GM12873 (cell line): ENCODE measurements around the gene KSR1.

Experiments
- CTCF ChIP-seq: IDR thresholded peaks from 2 replicates; pipeline ENCODE4 v1.5.1; 2012; ENCODE audit warnings: low read depth, mild to moderate bottlenecking, moderate library complexity, low read length, control low read depth; ENCODE audit not compliant: insufficient read depth; ENCODE audit errors: missing control alignments

KSR1 gene

GRCh38 chr17:27596566-27597187 lies 140.4 kb downstream of the KSR1 start:
- no peak for TF ChIP-seq CTCF

- no peak for TF ChIP-seq CTCF
Observed at GRCh38 chr17:27597188-27597580, 140.9 kb downstream of the KSR1 start.

GRCh38 chr17:27597783-27598320 lies 141.6 kb downstream of the KSR1 start:
- no peak for TF ChIP-seq CTCF

GRCh38 chr17:27598337-27599050 lies 142.2 kb downstream of the KSR1 start:
- TF ChIP-seq CTCF: no peak

- TF ChIP-seq CTCF: no peak
Observed at GRCh38 chr17:27600471-27600870, 144.2 kb downstream of the KSR1 start.

GRCh38 chr17:27601069-27601974 lies 145.1 kb downstream of the KSR1 start:
- peak; percentile 93 for TF ChIP-seq CTCF

- TF ChIP-seq CTCF: no peak
Observed at GRCh38 chr17:27601975-27602302, 145.7 kb downstream of the KSR1 start.
